ENCODE measurements around the gene JAKMIP1. TPM values are rescaled to one million over a fixed set of nuclear protein-coding genes. Genes with fewer than 3 reads are reported as not detected.
A peak's percentile ranks its signal among the peaks of the same experiment; 100 is the strongest.

JAKMIP1 gene
- total and polyA plus RNA-seq, 2 experiments from 2014 or later: not detected

DNA sequence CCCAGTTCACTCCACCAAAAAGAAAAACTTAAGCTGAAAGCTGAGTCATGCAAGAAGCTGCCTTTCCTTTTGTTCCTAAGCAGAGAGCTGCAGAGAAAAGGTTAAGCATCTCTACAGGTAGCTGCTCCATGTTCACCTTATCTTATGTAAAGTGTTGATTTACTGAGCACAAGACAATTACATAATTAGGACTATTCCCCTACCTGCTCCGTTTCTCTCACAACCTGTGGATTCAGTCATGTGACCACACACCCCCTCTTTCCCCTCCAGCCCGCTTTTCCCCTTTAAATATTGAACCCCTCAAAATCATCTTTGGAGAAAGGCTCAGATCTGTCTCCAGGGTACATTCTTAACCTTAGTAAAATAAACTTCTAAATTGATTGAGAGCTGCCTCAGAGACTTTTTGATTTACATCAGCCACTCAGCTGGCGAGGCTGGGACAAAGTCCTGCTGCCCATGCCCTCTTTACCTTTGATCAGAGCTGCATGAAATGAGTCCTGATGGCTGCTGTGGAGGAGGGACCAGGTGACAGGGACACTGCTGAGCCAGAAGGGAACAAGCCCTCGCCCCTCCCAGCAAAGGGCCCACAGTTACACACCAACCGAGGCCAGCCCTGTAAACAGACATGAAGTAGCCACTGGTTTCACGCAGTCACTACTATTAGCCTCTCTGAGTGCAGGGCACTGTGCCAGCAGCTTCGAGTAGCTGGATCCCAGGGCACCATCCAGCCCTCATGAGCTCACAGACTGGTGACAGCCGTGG, 128.2 kb downstream of the JAKMIP1 start:
- Histone ChIP-seq H3K27ac (no peak overlapping the region), H3K4me1 (ENCODE audit: insufficient read depth) (no peaks in the 10 kb centered on the region), H3K4me2 (ENCODE audit: unreplicated experiment) (no peak overlapping the region), H3K27me3 (replicated peaks; ENCODE audit: insufficient read depth) (no peaks in the 10 kb centered on the region), H2AFZ (no peak overlapping the region), H3K4me3 (no peak overlapping the region), H3K36me3 (ENCODE audit: low read depth) (no peaks in the 10 kb centered on the region), H3K9me3 (ENCODE audit: low read depth) (no peaks in the 10 kb centered on the region), H3F3A (ENCODE audit: insufficient read depth) (no peaks in the 10 kb centered on the region), H4K20me1 (ENCODE audit: insufficient read depth) (no peaks in the 10 kb centered on the region), H3K9me2 (ENCODE audit: insufficient read depth) (no peaks in the 10 kb centered on the region), H3K9ac (no peak overlapping the region), H3K79me2 (ENCODE audit: insufficient read depth) (no peaks in the 10 kb centered on the region)
- in situ Hi-C loops (cut with MboI): no loop called here
- DNase-seq: peak; percentile 4
- WGBS, 2 experiments (ENCODE audit: low coverage in 1 of 2, low lambda C conversion rate in 2 of 2, missing lambda C conversion rate in 2 of 2): 15 to 17% methylated on average over 8 of the region's 8 CpGs
- TF ChIP-seq EZH2phosphoT487 (IDR thresholded peaks at IDR 0.05; ENCODE audit: insufficient read depth, low read depth) (no peak), EZH2 (IDR thresholded peaks at IDR 0.05; ENCODE audit: insufficient read depth, poor library complexity, severe bottlenecking) (no peak)

DNA sequence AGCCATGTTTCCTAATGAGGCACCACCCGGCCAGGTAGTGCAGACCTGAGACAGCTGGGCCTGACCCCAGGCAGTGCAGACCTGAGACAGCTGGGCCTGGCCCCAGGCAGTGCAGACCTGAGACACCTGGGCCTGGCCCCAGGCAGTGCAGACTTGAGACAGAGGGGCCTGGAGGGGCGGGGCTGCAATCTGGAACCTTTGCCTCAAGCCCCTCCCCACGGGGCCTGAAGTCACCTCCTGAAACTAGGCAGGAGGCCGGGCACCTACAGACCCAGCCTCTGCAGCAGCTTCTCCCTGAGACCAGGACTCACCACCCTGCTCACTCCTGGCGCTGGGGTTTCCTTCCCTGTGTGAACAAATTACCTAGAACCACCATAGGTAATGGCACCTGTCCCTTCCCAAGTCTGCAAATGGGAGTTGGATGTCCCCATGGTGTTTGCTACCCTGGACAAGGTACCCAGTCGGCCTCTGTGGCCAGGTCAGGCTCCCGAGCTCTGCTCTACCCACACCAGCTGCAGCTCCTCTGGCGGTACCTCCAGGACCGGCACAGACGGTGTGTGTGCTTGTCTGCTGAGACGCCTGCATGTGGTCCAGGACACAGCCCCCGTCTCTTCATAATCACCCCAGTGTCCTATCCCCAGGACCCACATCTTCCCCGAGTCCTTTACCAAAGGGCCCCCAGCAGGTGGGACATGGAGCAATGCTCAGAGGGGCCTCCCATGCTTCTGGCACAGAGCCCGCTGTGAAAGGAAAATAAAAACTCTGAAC, 129.0 kb downstream of the JAKMIP1 start:
- H3K4me3 ChIP-seq: no peak overlapping the region
- no peaks in the 10 kb centered on the region for H3K79me2 ChIP-seq (ENCODE audit: insufficient read depth)
- H3K4me1 ChIP-seq (ENCODE audit: insufficient read depth): no peaks in the 10 kb centered on the region
- no peak overlapping the region for H3K27ac ChIP-seq
- DNase-seq: no peak
- H4K20me1 ChIP-seq (ENCODE audit: insufficient read depth): no peaks in the 10 kb centered on the region
- H3K4me2 ChIP-seq (ENCODE audit: unreplicated experiment): no peak overlapping the region
- no peaks in the 10 kb centered on the region for H3K9me3 ChIP-seq (ENCODE audit: low read depth)
- no peaks in the 10 kb centered on the region for H3K27me3 ChIP-seq (replicated peaks; ENCODE audit: insufficient read depth)
- H3F3A ChIP-seq (ENCODE audit: insufficient read depth): no peaks in the 10 kb centered on the region
- 33 to 37% methylated on average over 13 to 14 of the region's 14 CpGs for WGBS, 2 experiments (ENCODE audit: low coverage in 1 of 2, low lambda C conversion rate in 2 of 2, missing lambda C conversion rate in 2 of 2)
- in situ Hi-C loops (cut with MboI): no loop called here
- no peak overlapping the region for H3K9ac ChIP-seq
- H3K36me3 ChIP-seq (ENCODE audit: low read depth): no peaks in the 10 kb centered on the region
- TF ChIP-seq EZH2phosphoT487 (IDR thresholded peaks at IDR 0.05; ENCODE audit: insufficient read depth, low read depth): no peak
- TF ChIP-seq EZH2 (IDR thresholded peaks at IDR 0.05; ENCODE audit: insufficient read depth, poor library complexity, severe bottlenecking): no peak
- no peaks in the 10 kb centered on the region for H3K9me2 ChIP-seq (ENCODE audit: insufficient read depth)
- H2AFZ ChIP-seq: no peak overlapping the region

DNA sequence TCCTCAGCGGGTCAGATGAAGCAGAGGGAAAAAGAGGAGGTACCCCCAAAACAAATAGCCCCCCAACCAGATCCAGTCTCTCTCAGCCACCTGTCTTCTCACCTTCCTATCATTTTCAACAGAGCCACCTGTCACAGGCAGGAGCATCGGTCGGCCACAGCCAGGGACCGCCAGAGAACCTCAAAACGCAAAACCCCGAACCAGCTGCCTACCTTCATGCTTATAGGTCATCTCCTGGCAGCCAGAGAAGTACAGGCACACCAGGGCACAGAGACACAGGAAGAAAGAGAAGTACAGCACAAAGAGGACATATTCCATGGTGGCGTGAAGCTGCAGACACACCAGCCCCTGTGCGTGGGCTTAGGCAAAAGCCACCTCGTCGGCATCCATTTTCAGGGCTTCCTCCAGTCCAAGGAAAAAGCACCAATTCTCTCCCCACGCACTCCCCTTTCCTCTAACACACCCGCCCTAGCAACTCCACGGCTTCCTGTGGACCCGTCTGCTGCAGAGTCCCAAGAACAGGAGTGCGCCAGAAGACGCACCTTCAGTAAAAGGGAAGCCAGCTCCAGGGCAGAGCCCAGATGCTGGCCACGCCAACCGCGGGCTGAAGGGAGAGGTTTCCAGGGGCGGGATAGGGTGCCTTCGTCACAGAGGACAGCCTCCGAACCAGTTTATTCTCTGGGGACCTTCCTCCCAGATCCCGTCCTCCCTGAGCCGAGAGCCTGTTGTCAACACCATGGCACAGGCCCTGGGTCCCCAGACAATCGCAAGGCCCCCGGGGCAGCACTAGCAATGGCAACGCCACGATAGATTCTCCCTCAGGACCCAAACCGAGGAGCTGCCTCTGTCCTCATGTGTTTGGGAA, 130.3 kb downstream of the JAKMIP1 start:
- Histone ChIP-seq H3F3A (ENCODE audit: insufficient read depth) (no peaks in the 10 kb centered on the region), H3K9me2 (ENCODE audit: insufficient read depth) (no peaks in the 10 kb centered on the region), H3K27ac (no peak overlapping the region), H3K36me3 (ENCODE audit: low read depth) (no peaks in the 10 kb centered on the region), H3K4me2 (ENCODE audit: unreplicated experiment) (no peak overlapping the region), H3K79me2 (ENCODE audit: insufficient read depth) (no peaks in the 10 kb centered on the region), H3K27me3 (replicated peaks; ENCODE audit: insufficient read depth) (no peaks in the 10 kb centered on the region), H3K9me3 (ENCODE audit: low read depth) (no peaks in the 10 kb centered on the region), H3K4me1 (ENCODE audit: insufficient read depth) (no peaks in the 10 kb centered on the region), H3K9ac (no peak overlapping the region), H3K4me3 (no peak overlapping the region), H4K20me1 (ENCODE audit: insufficient read depth) (no peaks in the 10 kb centered on the region), H2AFZ (no peak overlapping the region)
- no peak for DNase-seq
- WGBS, 2 experiments (ENCODE audit: low coverage in 1 of 2, low lambda C conversion rate in 2 of 2, missing lambda C conversion rate in 2 of 2): 43 to 50% methylated on average over 29 of the region's 29 CpGs
- in situ Hi-C loops (cut with MboI): no loop called here
- TF ChIP-seq EZH2phosphoT487 (IDR thresholded peaks at IDR 0.05; ENCODE audit: insufficient read depth, low read depth) (no peak), EZH2 (IDR thresholded peaks at IDR 0.05; ENCODE audit: insufficient read depth, poor library complexity, severe bottlenecking) (no peak)

DNA sequence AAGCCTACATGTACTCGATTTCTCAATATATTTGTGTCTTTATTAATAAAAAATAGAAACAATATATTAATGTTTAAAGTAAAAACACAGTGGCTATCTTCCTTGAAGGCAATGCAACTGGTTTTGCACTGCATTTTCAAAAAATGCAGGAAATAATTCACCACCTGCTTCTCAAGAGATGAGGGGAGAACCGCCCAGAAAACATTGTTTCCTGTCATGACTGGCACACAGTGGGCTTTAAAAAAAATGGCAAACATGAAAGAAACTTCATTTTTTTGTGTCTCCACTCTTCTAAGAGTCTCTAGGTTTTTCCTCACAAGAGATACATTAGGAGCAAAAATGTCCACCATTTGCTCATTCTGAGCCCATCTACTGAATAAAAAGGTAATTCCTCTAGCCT, 131.4 kb downstream of the JAKMIP1 start:
- no peak for TF ChIP-seq EZH2 (IDR thresholded peaks at IDR 0.05; ENCODE audit: insufficient read depth, poor library complexity, severe bottlenecking)
- TF ChIP-seq EZH2phosphoT487 (IDR thresholded peaks at IDR 0.05; ENCODE audit: insufficient read depth, low read depth): no peak
- Histone ChIP-seq H3K9ac (no peak overlapping the region), H3K27me3 (replicated peaks; ENCODE audit: insufficient read depth) (no peaks in the 10 kb centered on the region), H3K36me3 (ENCODE audit: low read depth) (no peaks in the 10 kb centered on the region), H4K20me1 (ENCODE audit: insufficient read depth) (no peaks in the 10 kb centered on the region), H3K27ac (no peak overlapping the region), H3K79me2 (ENCODE audit: insufficient read depth) (no peaks in the 10 kb centered on the region), H3K4me1 (ENCODE audit: insufficient read depth) (no peaks in the 10 kb centered on the region), H3F3A (ENCODE audit: insufficient read depth) (no peaks in the 10 kb centered on the region), H3K4me2 (ENCODE audit: unreplicated experiment) (no peak overlapping the region), H2AFZ (no peak overlapping the region), H3K4me3 (no peak overlapping the region), H3K9me3 (ENCODE audit: low read depth) (no peaks in the 10 kb centered on the region), H3K9me2 (ENCODE audit: insufficient read depth) (no peaks in the 10 kb centered on the region)
- no peak for DNase-seq
- in situ Hi-C loops (cut with MboI): no loop called here
- 19 to 20% methylated on average over 2 of the region's 2 CpGs for WGBS, 2 experiments (ENCODE audit: low coverage in 1 of 2, low lambda C conversion rate in 2 of 2, missing lambda C conversion rate in 2 of 2)

Measured in GM23248 (cell line).